Mesothelial cell of epicardium (in vitro differentiated cells): ENCODE measurements around the gene HSH2D. TPM values are rescaled to one million over a fixed set of nuclear protein-coding genes. Genes with fewer than 3 reads are reported as not detected.
A peak's percentile ranks its signal among the peaks of the same experiment; 100 is the strongest.

Experiments used
- DNase-seq, 2 experiments: peaks; one replicate each; pipeline ENCODE4 v3.0.0; 2021; ENCODE audit warnings: low spot score in 2 of 2; ENCODE audit not compliant: unreplicated experiment in 2 of 2
- H3K27ac Mint-ChIP-seq: 2 replicates; pipeline ENCODE4 v1.8.0; 2021; ENCODE audit warnings: mixed read lengths
- H3K27me3 Mint-ChIP-seq: 2 replicates; pipeline ENCODE4 v1.8.0; 2021; ENCODE audit warnings: low read depth, mixed read lengths
- H3K36me3 Mint-ChIP-seq: 2 replicates; pipeline ENCODE4 v1.8.0; 2021; ENCODE audit warnings: mixed read lengths
- H3K4me1 Mint-ChIP-seq: 2 replicates; pipeline ENCODE4 v1.8.0; 2021; ENCODE audit warnings: mixed read lengths
- H3K4me3 Mint-ChIP-seq: 2 replicates; pipeline ENCODE4 v1.8.0; 2021; ENCODE audit warnings: mild to moderate bottlenecking, moderate library complexity, mixed read lengths
- H3K9me3 Mint-ChIP-seq: 2 replicates; pipeline ENCODE4 v1.8.0; 2021; ENCODE audit warnings: mixed read lengths
- total RNA-seq: library from RNA; stranded (reverse); gene quantifications from 3 replicates; pipeline ENCODE4 v1.2.1, GENCODE V29; 2021
- TF ChIP-seq, protein P1 (sequence below): fragments of 200-600 bp; sonication (generic); IDR thresholded peaks from one replicate; pipeline ENCODE4 v1.5.0; 2021; ENCODE audit warnings: antibody characterized with exemption; ENCODE audit not compliant: unreplicated experiment

Gene HSH2D
- total RNA-seq, 1 donor from 2014 or later: 0.38 TPM

- peaks cover 3% of the 10 kb centered on the region for H3K27me3 Mint-ChIP-seq
- H3K36me3 Mint-ChIP-seq: peaks cover 45% of the 10 kb centered on the region
- no peaks in the 10 kb centered on the region for H3K4me1 Mint-ChIP-seq
- no peak for DNase-seq
- TF ChIP-seq, protein P1, sequence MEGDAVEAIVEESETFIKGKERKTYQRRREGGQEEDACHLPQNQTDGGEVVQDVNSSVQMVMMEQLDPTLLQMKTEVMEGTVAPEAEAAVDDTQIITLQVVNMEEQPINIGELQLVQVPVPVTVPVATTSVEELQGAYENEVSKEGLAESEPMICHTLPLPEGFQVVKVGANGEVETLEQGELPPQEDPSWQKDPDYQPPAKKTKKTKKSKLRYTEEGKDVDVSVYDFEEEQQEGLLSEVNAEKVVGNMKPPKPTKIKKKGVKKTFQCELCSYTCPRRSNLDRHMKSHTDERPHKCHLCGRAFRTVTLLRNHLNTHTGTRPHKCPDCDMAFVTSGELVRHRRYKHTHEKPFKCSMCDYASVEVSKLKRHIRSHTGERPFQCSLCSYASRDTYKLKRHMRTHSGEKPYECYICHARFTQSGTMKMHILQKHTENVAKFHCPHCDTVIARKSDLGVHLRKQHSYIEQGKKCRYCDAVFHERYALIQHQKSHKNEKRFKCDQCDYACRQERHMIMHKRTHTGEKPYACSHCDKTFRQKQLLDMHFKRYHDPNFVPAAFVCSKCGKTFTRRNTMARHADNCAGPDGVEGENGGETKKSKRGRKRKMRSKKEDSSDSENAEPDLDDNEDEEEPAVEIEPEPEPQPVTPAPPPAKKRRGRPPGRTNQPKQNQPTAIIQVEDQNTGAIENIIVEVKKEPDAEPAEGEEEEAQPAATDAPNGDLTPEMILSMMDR: no peak
- peaks cover 8% of the 10 kb centered on the region for H3K9me3 Mint-ChIP-seq
- no peak overlapping the region for H3K4me3 Mint-ChIP-seq
- peak overlapping the region; percentile 61 for H3K27ac Mint-ChIP-seq
Measured at GRCh38 chr19:16134510-16134909, 9.0 kb upstream of the HSH2D start.

DNA sequence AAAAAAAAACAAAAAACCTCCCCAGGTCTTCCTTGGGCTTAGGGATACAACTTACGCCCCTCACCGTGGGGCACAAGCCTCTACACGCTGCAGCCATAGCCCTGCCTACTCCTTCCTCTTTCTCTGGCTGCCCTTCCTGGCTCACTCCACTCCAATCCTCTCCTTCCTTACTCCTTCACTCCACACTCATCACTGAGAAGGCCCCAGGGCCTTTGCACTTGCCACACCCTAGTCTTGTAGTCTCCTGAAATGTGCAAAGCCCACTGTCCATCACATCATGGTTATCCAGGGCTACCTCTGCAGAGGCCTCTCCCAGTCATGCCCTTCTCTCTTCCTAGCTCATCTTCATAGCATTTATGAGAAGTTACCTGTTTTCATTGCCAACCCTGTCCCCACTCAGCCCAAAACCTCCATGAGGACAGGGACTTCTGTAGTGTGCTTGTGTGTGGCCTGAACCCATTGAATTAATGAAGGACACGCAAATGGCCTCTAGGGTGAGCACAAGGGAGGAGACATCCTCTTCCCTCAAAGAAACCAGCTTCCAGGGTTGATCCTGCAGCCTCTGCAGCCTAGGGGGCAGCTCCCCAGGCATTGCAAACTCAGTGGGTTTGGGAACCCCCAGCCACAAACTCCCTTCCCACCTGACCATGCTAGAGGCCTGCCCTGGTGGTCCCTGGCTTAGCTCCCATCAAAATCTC, 7.9 kb upstream of the HSH2D start:
- Mint-ChIP-seq H3K27ac (no peak overlapping the region), H3K9me3 (peaks cover 8% of the 10 kb centered on the region), H3K36me3 (peaks cover 38% of the 10 kb centered on the region), H3K4me3 (no peak overlapping the region), H3K27me3 (peaks cover 3% of the 10 kb centered on the region), H3K4me1 (no peaks in the 10 kb centered on the region)
- DNase-seq: no peak
- TF ChIP-seq, protein P1: no peak

- no peak overlapping the region for H3K4me3 Mint-ChIP-seq
Measured at GRCh38 chr19:16136185-16136999, 7.1 kb upstream of the HSH2D start.

GRCh38 chr19:16139752-16140151, 3.7 kb upstream of the HSH2D start:
- no peak overlapping the region for H3K27ac Mint-ChIP-seq
- peaks cover 3% of the 10 kb centered on the region for H3K9me3 Mint-ChIP-seq
- peaks cover 5% of the 10 kb centered on the region for H3K36me3 Mint-ChIP-seq
- DNase-seq: no peak
- TF ChIP-seq, protein P1: no peak
- no peak overlapping the region for H3K4me3 Mint-ChIP-seq
- H3K27me3 Mint-ChIP-seq: peaks cover 3% of the 10 kb centered on the region
- H3K4me1 Mint-ChIP-seq: no peaks in the 10 kb centered on the region

More at GRCh38 chr19:16136185-16136999, 7.1 kb upstream of the HSH2D start:
- H3K27me3 Mint-ChIP-seq: peaks cover 3% of the 10 kb centered on the region
- H3K36me3 Mint-ChIP-seq: peaks cover 34% of the 10 kb centered on the region
- no peak overlapping the region for H3K27ac Mint-ChIP-seq
- H3K9me3 Mint-ChIP-seq: peaks cover 4% of the 10 kb centered on the region
- TF ChIP-seq, protein P1: no peak
- no peaks in the 10 kb centered on the region for H3K4me1 Mint-ChIP-seq
- DNase-seq: no peak

GRCh38 chr19:16141043-16141442, 2.4 kb upstream of the HSH2D start:
- Mint-ChIP-seq H3K27me3 (peaks cover 3% of the 10 kb centered on the region), H3K4me1 (no peaks in the 10 kb centered on the region), H3K27ac (no peak overlapping the region), H3K36me3 (no peaks in the 10 kb centered on the region), H3K9me3 (no peaks in the 10 kb centered on the region), H3K4me3 (no peak overlapping the region)
- no peak for DNase-seq
- TF ChIP-seq, protein P1: no peak
